Measurements from ENCODE around the gene BRIP1. TPM values are rescaled to one million over a fixed set of nuclear protein-coding genes. Genes with fewer than 3 reads are reported as not detected.

Gene BRIP1
- total RNA-seq, 2 experiments from 2014 or later: 13.2 to 14.5 TPM

- H3K4me1 Mint-ChIP-seq (ENCODE audit: low read depth): no peaks in the 10 kb centered on the region
- peaks cover 3% of the 10 kb centered on the region for H3K9me3 Mint-ChIP-seq
- CTCF ChIA-PET: no interaction called here
- no peak for ATAC-seq
- peaks cover 21% of the 10 kb centered on the region for H3K36me3 Mint-ChIP-seq (ENCODE audit: low read depth)
- intact Hi-C loops (cut with micrococcal nuclease): no loop called here
- POLR2A ChIA-PET: interaction anchor here (0.6 kb wide), 1 partner anchor 92 kb away, joined by 3 read pairs; no protein-coding TSS in a partner anchor
- H3K27ac Mint-ChIP-seq: no peak overlapping the region
- H3K4me3 Mint-ChIP-seq: no peak overlapping the region
- DNase-seq: no peak
- no peaks in the 10 kb centered on the region for H3K27me3 Mint-ChIP-seq
- no peak for TF ChIP-seq CTCF (IDR thresholded peaks at IDR 0.05)
These were observed 126.9 kb downstream of the BRIP1 start for GRCh38 chr17:61736438-61736837.

- POLR2A ChIA-PET: interaction anchor here (0.6 kb wide), 1 partner anchor 93 kb away, joined by 3 read pairs; no protein-coding TSS in a partner anchor
- no peaks in the 10 kb centered on the region for H3K27me3 Mint-ChIP-seq
- no peak for ATAC-seq
- H3K27ac Mint-ChIP-seq: no peak overlapping the region
- H3K9me3 Mint-ChIP-seq: peaks cover 3% of the 10 kb centered on the region
- no peak for DNase-seq
- intact Hi-C loops (cut with micrococcal nuclease): no loop called here
- no peaks in the 10 kb centered on the region for H3K4me1 Mint-ChIP-seq (ENCODE audit: low read depth)
- no peak overlapping the region for H3K4me3 Mint-ChIP-seq
- no peak for TF ChIP-seq CTCF (IDR thresholded peaks at IDR 0.05)
- H3K36me3 Mint-ChIP-seq (ENCODE audit: low read depth): peaks cover 15% of the 10 kb centered on the region
- CTCF ChIA-PET: interaction anchor here (0.9 kb wide), 1 partner anchor 12 kb away, joined by 3 read pairs; no protein-coding TSS in a partner anchor
These were observed 127.5 kb downstream of the BRIP1 start for GRCh38 chr17:61735807-61736206.

GRCh38 chr17:61734466-61734865 lies 128.9 kb downstream of the BRIP1 start:
- H3K27ac Mint-ChIP-seq: no peak overlapping the region
- peaks cover 11% of the 10 kb centered on the region for H3K36me3 Mint-ChIP-seq (ENCODE audit: low read depth)
- H3K4me3 Mint-ChIP-seq: no peak overlapping the region
- ATAC-seq (no peak), DNase-seq (no peak)
- ChIA-PET POLR2A (no interaction called here), CTCF (no interaction called here)
- TF ChIP-seq CTCF (IDR thresholded peaks at IDR 0.05): no peak
- intact Hi-C loops (cut with micrococcal nuclease): no loop called here
- H3K27me3 Mint-ChIP-seq: no peaks in the 10 kb centered on the region
- no peaks in the 10 kb centered on the region for H3K4me1 Mint-ChIP-seq (ENCODE audit: low read depth)
- H3K9me3 Mint-ChIP-seq: peaks cover 3% of the 10 kb centered on the region

GRCh38 chr17:61734012-61734411 lies 129.3 kb downstream of the BRIP1 start:
- ATAC-seq (no peak), DNase-seq (no peak)
- POLR2A ChIA-PET: no interaction called here
- no peaks in the 10 kb centered on the region for H3K4me1 Mint-ChIP-seq (ENCODE audit: low read depth)
- H3K27ac Mint-ChIP-seq: no peak overlapping the region
- no peaks in the 10 kb centered on the region for H3K27me3 Mint-ChIP-seq
- H3K4me3 Mint-ChIP-seq: no peak overlapping the region
- intact Hi-C loops (cut with micrococcal nuclease): no loop called here
- TF ChIP-seq CTCF (IDR thresholded peaks at IDR 0.05): no peak
- H3K9me3 Mint-ChIP-seq: peaks cover 3% of the 10 kb centered on the region
- H3K36me3 Mint-ChIP-seq (ENCODE audit: low read depth): peaks cover 11% of the 10 kb centered on the region
- CTCF ChIA-PET: no interaction called here

GRCh38 chr17:61733021-61733420 lies 130.3 kb downstream of the BRIP1 start:
- Mint-ChIP-seq H3K27ac (no peak overlapping the region), H3K4me3 (no peak overlapping the region), H3K36me3 (ENCODE audit: low read depth) (peaks cover 7% of the 10 kb centered on the region), H3K9me3 (peaks cover 3% of the 10 kb centered on the region), H3K4me1 (ENCODE audit: low read depth) (no peaks in the 10 kb centered on the region), H3K27me3 (no peaks in the 10 kb centered on the region)
- TF ChIP-seq CTCF (IDR thresholded peaks at IDR 0.05): no peak
- POLR2A ChIA-PET: no interaction called here
- intact Hi-C loops (cut with micrococcal nuclease): no loop called here
- CTCF ChIA-PET: no interaction called here
- ATAC-seq (no peak), DNase-seq (no peak)

All from activated CD8-positive, alpha-beta T cell treated with anti-CD3 and anti-CD28 coated beads for 36 hours (primary cell).